Fibroblast of lung (primary cell): ENCODE data around the gene PCDHGA11. TPM values are rescaled to one million over a fixed set of nuclear protein-coding genes. Genes with fewer than 3 reads are reported as not detected.
"Not testable (repeated sequence)": the region's sequence is repeated elsewhere in the genome, so short reads cannot be mapped to it uniquely, and the experiment has no call there.

Source experiments
- DNase-seq, 2 donors: peaks; one replicate each; pipeline versions ENCODE4 v3.0.0 to v3.0.0-alpha.2; 2010; ENCODE audit warnings: low read depth in 2 of 2
- H2AFZ ChIP-seq: 2 replicates; pipeline ENCODE4 v1.5.1; 2012; ENCODE audit warnings: low read length, control low read depth, inconsistent platforms
- H3K27ac ChIP-seq: 2 replicates; pipeline ENCODE4 v1.5.1; 2011; ENCODE audit warnings: low read length, control low read depth; ENCODE audit not compliant: insufficient read depth
- H3K27me3 ChIP-seq: 2 replicates; pipeline ENCODE4 v1.5.1; 2011; ENCODE audit warnings: mild to moderate bottlenecking, low read length; ENCODE audit not compliant: control insufficient read depth, insufficient read depth
- H3K36me3 ChIP-seq: 2 replicates; pipeline ENCODE4 v1.5.1; 2011; ENCODE audit warnings: low read length; ENCODE audit not compliant: control insufficient read depth, insufficient read depth
- H3K4me1 ChIP-seq: 2 replicates; pipeline ENCODE4 v1.5.1; 2011; ENCODE audit warnings: low read length; ENCODE audit not compliant: control insufficient read depth, insufficient read depth; ENCODE audit errors: extremely low read depth
- H3K4me2 ChIP-seq: 2 replicates; pipeline ENCODE4 v1.5.1; 2011; ENCODE audit warnings: low read length, control low read depth; ENCODE audit not compliant: insufficient read depth; ENCODE audit errors: extremely low read depth
- H3K4me3 ChIP-seq, 4 experiments: fragments of 200-600 bp in 1 of 4; sonication (generic) in 1 of 4; replicated peaks in 1 of 4; 2 replicates each; pipeline ENCODE4 v1.5.1; 2011 to 2016; ENCODE audit warnings: low read length in 4 of 4, low read depth in 3 of 4, mild to moderate bottlenecking in 3 of 4, control low read depth in 2 of 4, inconsistent platforms in 1 of 4, mixed read lengths in 1 of 4; ENCODE audit not compliant: insufficient read depth in 1 of 4; ENCODE audit errors: control extremely low read depth in 1 of 4
- H3K79me2 ChIP-seq: 2 replicates; pipeline ENCODE4 v1.5.1; 2012; ENCODE audit warnings: mild to moderate bottlenecking, low read length, inconsistent platforms; ENCODE audit not compliant: control insufficient read depth, insufficient read depth
- H3K9ac ChIP-seq: 2 replicates; pipeline ENCODE4 v1.5.1; 2011; ENCODE audit warnings: mild to moderate bottlenecking, low read length, control low read depth; ENCODE audit not compliant: insufficient read depth
- H3K9me3 ChIP-seq: 2 replicates; pipeline ENCODE4 v1.5.1; 2012; ENCODE audit warnings: low read depth, low read length; ENCODE audit not compliant: control insufficient read depth, insufficient read depth
- H4K20me1 ChIP-seq: 2 replicates; pipeline ENCODE4 v1.5.1; 2011; ENCODE audit warnings: low read length; ENCODE audit not compliant: control insufficient read depth, insufficient read depth; ENCODE audit errors: extremely low read depth
- EZH2 ChIP-seq: IDR thresholded peaks from 2 replicates; pipeline ENCODE4 v1.5.1; 2012; ENCODE audit warnings: low read length, control low read depth, mild to moderate bottlenecking; ENCODE audit errors: missing control alignments
- polyA plus RNA-seq, 2 donors: library from polyadenylated mRNA; depleted of rRNA in 1 of 2; stranded (reverse) in 1 of 2; unstranded in 1 of 2; fragments of >200 nt; gene quantifications; 2 replicates each; pipeline ENCODE4 v1.2.1, GENCODE V29; 2011 to 2012; ENCODE audit warnings: missing spikeins in 1 of 2
- total RNA-seq: library from RNA; depleted of rRNA; stranded (reverse); fragments of >200 nt; gene quantifications from 2 replicates; pipeline ENCODE4 v1.2.1, GENCODE V29; 2014
- TF ChIP-seq, protein P1 (sequence below), 2 donors: IDR thresholded peaks in 1 of 2; conservative IDR thresholded peaks in 1 of 2; 1 replicate in 1 of 2; 2 replicates in 1 of 2; pipeline ENCODE4 v1.5.1; 2011 to 2012; ENCODE audit warnings: low read length in 2 of 2, control low read depth in 1 of 2, inconsistent platforms in 1 of 2, low read depth in 1 of 2, mild to moderate bottlenecking in 1 of 2

Gene PCDHGA11
- total and polyA plus RNA-seq, 2 donors (not counting 1 experiment from before 2014, with no cell fraction given), result 4.7 to 8.6 TPM

DNA sequence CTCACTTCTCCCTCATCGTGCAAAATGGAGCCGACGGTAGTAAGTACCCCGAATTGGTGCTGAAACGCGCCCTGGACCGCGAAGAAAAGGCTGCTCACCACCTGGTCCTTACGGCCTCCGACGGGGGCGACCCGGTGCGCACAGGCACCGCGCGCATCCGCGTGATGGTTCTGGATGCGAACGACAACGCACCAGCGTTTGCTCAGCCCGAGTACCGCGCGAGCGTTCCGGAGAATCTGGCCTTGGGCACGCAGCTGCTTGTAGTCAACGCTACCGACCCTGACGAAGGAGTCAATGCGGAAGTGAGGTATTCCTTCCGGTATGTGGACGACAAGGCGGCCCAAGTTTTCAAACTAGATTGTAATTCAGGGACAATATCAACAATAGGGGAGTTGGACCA is 10.4 kb downstream of the PCDHGA11 start:
- peak overlapping the region in 3 of 4 experiments; percentile 32 to 58 (median 56) for H3K4me3 ChIP-seq
- H4K20me1 ChIP-seq, result no peaks in the 10 kb centered on the region
- H3K36me3 ChIP-seq, result peaks cover 2% of the 10 kb centered on the region
- no peaks in the 10 kb centered on the region for H3K27me3 ChIP-seq
- H3K9me3 ChIP-seq, result peaks cover 8% of the 10 kb centered on the region
- H3K4me2 ChIP-seq, result peak overlapping the region; percentile 30
- H3K4me1 ChIP-seq, result no peaks in the 10 kb centered on the region
- H3K79me2 ChIP-seq, result peaks cover 2% of the 10 kb centered on the region
- H2AFZ ChIP-seq, result peak overlapping the region; percentile 6
- DNase-seq, result peak; percentile 24 to 46
- no peak overlapping the region for H3K9ac ChIP-seq
- H3K27ac ChIP-seq, result peak overlapping the region; percentile 59
- TF ChIP-seq, protein P1, sequence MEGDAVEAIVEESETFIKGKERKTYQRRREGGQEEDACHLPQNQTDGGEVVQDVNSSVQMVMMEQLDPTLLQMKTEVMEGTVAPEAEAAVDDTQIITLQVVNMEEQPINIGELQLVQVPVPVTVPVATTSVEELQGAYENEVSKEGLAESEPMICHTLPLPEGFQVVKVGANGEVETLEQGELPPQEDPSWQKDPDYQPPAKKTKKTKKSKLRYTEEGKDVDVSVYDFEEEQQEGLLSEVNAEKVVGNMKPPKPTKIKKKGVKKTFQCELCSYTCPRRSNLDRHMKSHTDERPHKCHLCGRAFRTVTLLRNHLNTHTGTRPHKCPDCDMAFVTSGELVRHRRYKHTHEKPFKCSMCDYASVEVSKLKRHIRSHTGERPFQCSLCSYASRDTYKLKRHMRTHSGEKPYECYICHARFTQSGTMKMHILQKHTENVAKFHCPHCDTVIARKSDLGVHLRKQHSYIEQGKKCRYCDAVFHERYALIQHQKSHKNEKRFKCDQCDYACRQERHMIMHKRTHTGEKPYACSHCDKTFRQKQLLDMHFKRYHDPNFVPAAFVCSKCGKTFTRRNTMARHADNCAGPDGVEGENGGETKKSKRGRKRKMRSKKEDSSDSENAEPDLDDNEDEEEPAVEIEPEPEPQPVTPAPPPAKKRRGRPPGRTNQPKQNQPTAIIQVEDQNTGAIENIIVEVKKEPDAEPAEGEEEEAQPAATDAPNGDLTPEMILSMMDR (conservative IDR thresholded peaks at IDR 0.05 in 1 of 2, IDR thresholded peaks at IDR 0.05 in 1 of 2; ENCODE audit: low read depth in 1 of 2, low read length in 2 of 2), result no peak
- no peak for TF ChIP-seq EZH2

DNA sequence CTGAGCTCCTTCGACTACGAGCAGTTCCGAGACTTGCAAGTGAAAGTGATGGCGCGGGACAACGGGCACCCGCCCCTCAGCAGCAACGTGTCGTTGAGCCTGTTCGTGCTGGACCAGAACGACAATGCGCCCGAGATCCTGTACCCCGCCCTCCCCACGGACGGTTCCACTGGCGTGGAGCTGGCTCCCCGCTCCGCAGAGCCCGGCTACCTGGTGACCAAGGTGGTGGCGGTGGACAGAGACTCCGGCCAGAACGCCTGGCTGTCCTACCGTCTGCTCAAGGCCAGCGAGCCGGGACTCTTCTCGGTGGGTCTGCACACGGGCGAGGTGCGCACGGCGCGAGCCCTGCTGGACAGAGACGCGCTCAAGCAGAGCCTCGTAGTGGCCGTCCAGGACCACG is 11.5 kb downstream of the PCDHGA11 start:
- peak overlapping the region in 1 of 4 experiments; percentile 11 for H3K4me3 ChIP-seq
- not testable (repeated sequence) for H3K27ac ChIP-seq, H3K4me2 ChIP-seq, H3K9ac ChIP-seq, DNase-seq, H3K9me3 ChIP-seq, H3K36me3 ChIP-seq, H2AFZ ChIP-seq, H3K27me3 ChIP-seq, H3K79me2 ChIP-seq, H3K4me1 ChIP-seq, H4K20me1 ChIP-seq

DNA sequence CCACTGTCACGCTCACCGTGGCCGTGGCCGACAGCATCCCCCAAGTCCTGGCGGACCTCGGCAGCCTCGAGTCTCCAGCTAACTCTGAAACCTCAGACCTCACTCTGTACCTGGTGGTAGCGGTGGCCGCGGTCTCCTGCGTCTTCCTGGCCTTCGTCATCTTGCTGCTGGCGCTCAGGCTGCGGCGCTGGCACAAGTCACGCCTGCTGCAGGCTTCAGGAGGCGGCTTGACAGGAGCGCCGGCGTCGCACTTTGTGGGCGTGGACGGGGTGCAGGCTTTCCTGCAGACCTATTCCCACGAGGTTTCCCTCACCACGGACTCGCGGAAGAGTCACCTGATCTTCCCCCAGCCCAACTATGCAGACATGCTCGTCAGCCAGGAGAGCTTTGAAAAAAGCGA is 11.9 kb downstream of the PCDHGA11 start:
- peak overlapping the region in 1 of 4 experiments; percentile 21 for H3K4me3 ChIP-seq
- H3K9me3 ChIP-seq, H3K27me3 ChIP-seq, H3K4me1 ChIP-seq, H2AFZ ChIP-seq, H3K4me2 ChIP-seq, H3K27ac ChIP-seq, H3K9ac ChIP-seq, H4K20me1 ChIP-seq, H3K79me2 ChIP-seq, DNase-seq, H3K36me3 ChIP-seq: not testable (repeated sequence)

DNA sequence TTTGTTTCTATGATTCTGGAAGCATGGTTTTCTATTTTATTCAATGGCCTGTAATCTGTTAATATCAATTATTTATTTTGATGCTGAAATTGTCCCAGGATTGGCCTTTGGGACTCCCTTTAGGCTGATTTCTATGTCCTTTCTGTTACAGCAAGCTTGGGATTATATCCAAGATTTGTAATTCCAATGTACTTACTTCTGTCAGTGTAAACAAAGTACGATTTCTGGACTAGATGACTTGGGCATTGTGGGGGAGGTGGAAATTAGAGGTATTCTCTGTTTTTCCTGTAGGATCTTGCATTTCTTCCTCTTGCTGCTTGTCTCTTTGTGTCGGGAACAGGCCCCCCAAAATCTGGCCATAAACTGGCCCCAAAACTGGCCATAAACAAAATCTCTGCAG is 13.2 kb downstream of the PCDHGA11 start:
- H3K27ac ChIP-seq, result no peak overlapping the region

More for the DNA sequence above, 13.2 kb downstream of the PCDHGA11 start:
- Histone ChIP-seq H3K9me3 (peaks cover 3% of the 10 kb centered on the region), H3K4me3 (peak overlapping the region in 2 of 4 experiments; percentile 3 to 5), H3K27me3 (no peaks in the 10 kb centered on the region), H3K9ac (no peak overlapping the region), H3K79me2 (peaks cover 2% of the 10 kb centered on the region), H3K4me1 (no peaks in the 10 kb centered on the region), H4K20me1 (no peaks in the 10 kb centered on the region), H2AFZ (no peak overlapping the region), H3K36me3 (no peaks in the 10 kb centered on the region), H3K4me2 (no peak overlapping the region)
- TF ChIP-seq EZH2, result no peak
- TF ChIP-seq, protein P1 (conservative IDR thresholded peaks at IDR 0.05 in 1 of 2, IDR thresholded peaks at IDR 0.05 in 1 of 2; ENCODE audit: low read depth in 1 of 2, low read length in 2 of 2), result no peak
- peak; percentile 18 to 32 for DNase-seq
